Thymus (tissue), 11 donors: ENCODE measurements around the gene EXOC6B. TPM values are rescaled to one million over a fixed set of nuclear protein-coding genes. Genes with fewer than 3 reads are reported as not detected.

Experiments
- DNase-seq, 9 donors: peaks; one replicate each; pipeline ENCODE4 v3.0.0-alpha.2; 2013; ENCODE audit warnings: low spot score in 9 of 9, low read depth in 6 of 9, missing footprints in 1 of 9
- H3K27ac ChIP-seq, 2 donors: one replicate each; pipeline ENCODE4 v1.5.1; 2013; ENCODE audit warnings: control low read depth in 1 of 2, low read depth in 1 of 2, low read length in 1 of 2, mild to moderate bottlenecking in 1 of 2, moderate library complexity in 1 of 2
- H3K27me3 ChIP-seq, 2 donors: one replicate each; pipeline ENCODE4 v1.5.1; 2013; ENCODE audit warnings: low read length in 1 of 2; ENCODE audit not compliant: control insufficient read depth in 2 of 2, insufficient read depth in 1 of 2
- H3K36me3 ChIP-seq, 2 donors: one replicate each; pipeline ENCODE4 v1.5.1; 2013; ENCODE audit warnings: low read length in 1 of 2, mild to moderate bottlenecking in 1 of 2, moderate library complexity in 1 of 2; ENCODE audit not compliant: control insufficient read depth in 2 of 2, insufficient read depth in 2 of 2
- H3K4me1 ChIP-seq, 2 donors: one replicate each; pipeline ENCODE4 v1.5.1; 2013; ENCODE audit warnings: low read length in 2 of 2; ENCODE audit not compliant: control insufficient read depth in 2 of 2, insufficient read depth in 2 of 2
- H3K4me3 ChIP-seq, 2 donors: one replicate each; pipeline ENCODE4 v1.5.1; 2013; ENCODE audit warnings: low read length in 2 of 2, control low read depth in 1 of 2, mild to moderate bottlenecking in 1 of 2
- H3K9me3 ChIP-seq, 2 donors: one replicate each; pipeline ENCODE4 v1.5.1; 2013; ENCODE audit warnings: low read length in 1 of 2, mild to moderate bottlenecking in 1 of 2; ENCODE audit not compliant: control insufficient read depth in 2 of 2, insufficient read depth in 1 of 2
- WGBS: extraction: QIAGEN DNeasy Blood & Tissue Kit; methylation state at CpG from one replicate; pipeline ENCODE4 v1.1.7; 2013; 5-methylcytosine and 5-hydroxymethylcytosine counted together
- polyA plus RNA-seq: library from polyadenylated mRNA; stranded (reverse); fragments of 200-250 nt; gene quantifications from one replicate; pipeline ENCODE4 v1.2.3, GENCODE V29; 2013
- total RNA-seq: library from RNA; stranded (reverse); fragments of 120-200 nt; gene quantifications from one replicate; pipeline ENCODE4 v1.2.4, GENCODE V29; 2013
- donor health status: healthy.

EXOC6B gene
- total and polyA plus RNA-seq, 2 donors: 5.0 to 6.2 TPM

DNA sequence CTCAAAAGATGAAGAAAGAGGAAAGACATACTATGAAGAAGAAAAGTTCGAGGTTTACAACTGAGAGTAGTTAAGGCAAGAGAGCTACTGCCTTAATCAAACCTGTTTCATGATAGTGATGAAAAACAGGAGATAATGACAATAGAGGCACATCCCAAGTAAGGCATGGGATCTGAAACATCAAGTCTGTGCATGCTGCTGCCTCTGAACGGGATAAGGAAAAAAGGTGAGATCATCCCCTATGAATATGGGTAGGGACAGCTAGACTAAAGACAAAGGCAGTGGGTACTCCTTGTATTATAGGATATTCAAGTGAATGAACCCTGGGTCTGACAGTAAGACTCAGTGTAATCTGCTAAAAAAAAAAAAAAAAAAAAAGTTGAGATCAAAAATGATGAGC is 3.0 kb downstream of the EXOC6B start:
- H3K4me1 ChIP-seq: peaks cover 0 to 4% of the 10 kb centered on the region in 2 donors
- no peak overlapping the region for H3K27ac ChIP-seq
- peaks cover 0 to 19% of the 10 kb centered on the region in 2 donors for H3K27me3 ChIP-seq
- no peak for DNase-seq
- H3K36me3 ChIP-seq: no peaks in the 10 kb centered on the region
- 72% methylated on average over 2 of the region's 2 CpGs for WGBS
- H3K4me3 ChIP-seq: no peak overlapping the region
- no peaks in the 10 kb centered on the region for H3K9me3 ChIP-seq

DNA sequence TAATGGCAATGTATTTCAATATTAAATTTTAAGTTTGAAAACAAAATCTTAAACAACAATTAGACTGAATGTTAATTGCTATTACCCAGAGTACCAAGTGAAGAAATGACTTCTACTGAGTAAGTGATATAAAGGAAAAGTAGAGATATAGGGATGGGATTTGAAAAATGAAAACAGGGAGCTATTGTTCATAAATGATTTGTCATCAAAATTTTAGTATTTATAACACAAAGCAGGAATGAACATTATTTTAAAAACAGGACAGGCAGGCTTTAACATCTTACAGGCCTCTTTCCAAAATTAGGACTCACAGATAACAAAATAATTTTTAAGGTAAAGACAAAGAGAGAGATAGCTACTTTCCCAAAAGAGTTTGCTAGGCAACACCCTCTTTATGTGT is 3.9 kb downstream of the EXOC6B start:
- Histone ChIP-seq H3K4me1 (peaks cover 0 to 4% of the 10 kb centered on the region in 2 donors), H3K4me3 (no peak overlapping the region), H3K27me3 (peaks cover 0 to 19% of the 10 kb centered on the region in 2 donors), H3K9me3 (no peaks in the 10 kb centered on the region), H3K36me3 (no peaks in the 10 kb centered on the region), H3K27ac (no peak overlapping the region)
- no peak for DNase-seq

DNA sequence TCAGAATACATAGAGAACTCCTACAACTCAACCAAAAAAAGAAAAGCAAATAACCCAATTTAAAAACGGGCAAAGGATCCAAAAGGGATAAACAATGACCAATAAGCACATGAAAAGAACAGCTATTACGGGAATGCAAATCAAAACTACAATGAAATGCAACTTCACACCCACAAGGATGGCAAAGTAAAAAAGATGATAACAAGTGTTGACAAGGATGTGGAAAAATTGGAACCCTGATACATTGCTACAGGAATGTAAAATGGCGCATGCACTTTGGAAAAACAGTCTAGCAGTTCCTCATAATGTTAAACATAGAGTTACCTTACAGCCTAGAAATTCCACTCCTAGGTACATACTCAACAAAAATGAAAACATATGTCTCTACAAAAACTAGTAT is 4.7 kb downstream of the EXOC6B start:
- no peaks in the 10 kb centered on the region for H3K9me3 ChIP-seq
- H3K36me3 ChIP-seq: no peaks in the 10 kb centered on the region
- 82% methylated on average over 3 of the region's 3 CpGs for WGBS
- DNase-seq: no peak
- peaks cover 0 to 4% of the 10 kb centered on the region in 2 donors for H3K4me1 ChIP-seq
- H3K27me3 ChIP-seq: peaks cover 0 to 19% of the 10 kb centered on the region in 2 donors
- no peak overlapping the region for H3K4me3 ChIP-seq
- no peak overlapping the region for H3K27ac ChIP-seq

DNA sequence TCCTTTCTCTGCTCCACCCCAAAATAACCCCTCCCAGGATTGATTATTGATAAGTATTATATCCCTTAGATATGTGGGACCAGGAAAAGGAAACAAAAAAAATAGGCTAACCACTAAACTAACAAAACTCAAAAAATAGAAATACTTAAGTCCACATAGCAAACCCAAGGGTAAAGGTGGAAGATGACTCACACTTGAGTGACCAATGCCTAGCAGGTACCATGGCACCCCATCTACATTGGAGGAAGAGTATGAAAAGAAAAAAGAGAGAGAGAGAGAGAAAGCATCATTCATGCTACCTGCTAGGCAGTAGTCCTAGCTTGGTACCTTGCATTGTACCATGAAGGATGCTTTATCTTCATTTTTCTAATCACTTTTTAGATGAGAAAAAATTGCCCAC is 6.3 kb downstream of the EXOC6B start:
- Histone ChIP-seq H3K9me3 (no peaks in the 10 kb centered on the region), H3K36me3 (no peaks in the 10 kb centered on the region), H3K4me3 (no peak overlapping the region), H3K27me3 (peaks cover 0 to 3% of the 10 kb centered on the region in 2 donors), H3K27ac (no peak overlapping the region), H3K4me1 (no peaks in the 10 kb centered on the region)
- DNase-seq: no peak

DNA sequence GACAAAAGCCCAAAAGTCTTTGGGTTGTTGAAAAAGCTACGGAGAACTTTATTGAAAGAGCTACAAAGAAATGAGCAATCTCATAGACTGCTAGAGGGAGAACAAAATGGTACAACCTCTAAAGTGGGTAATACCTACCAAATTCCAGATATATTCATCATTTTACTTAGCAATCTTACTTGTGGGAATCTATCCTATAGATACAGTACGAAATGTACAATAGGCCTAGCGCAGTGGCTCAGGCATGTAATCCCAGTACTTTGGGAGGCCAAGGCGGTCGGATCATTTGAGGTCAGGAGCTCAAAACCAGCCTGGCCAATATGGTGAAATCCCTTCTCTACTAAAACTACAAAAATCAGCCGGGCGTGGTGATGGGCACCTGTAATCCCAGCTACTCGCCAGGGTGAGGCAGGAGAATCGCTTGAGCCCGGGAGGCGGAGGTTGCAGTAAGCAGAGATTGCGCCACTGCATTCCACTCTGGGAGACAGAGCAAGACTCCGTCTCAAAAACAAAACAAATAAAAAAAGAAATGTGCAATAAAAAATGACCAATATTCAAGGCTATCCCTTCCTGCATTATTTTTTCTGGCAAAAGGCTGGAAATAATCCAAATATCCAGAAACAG is 10.1 kb downstream of the EXOC6B start:
- Histone ChIP-seq H3K4me3 (no peak overlapping the region), H3K4me1 (no peaks in the 10 kb centered on the region), H3K27ac (no peak overlapping the region), H3K27me3 (no peaks in the 10 kb centered on the region), H3K9me3 (no peaks in the 10 kb centered on the region), H3K36me3 (no peaks in the 10 kb centered on the region)
- DNase-seq: no peak
- 98% methylated on average over 13 of the region's 13 CpGs for WGBS

DNA sequence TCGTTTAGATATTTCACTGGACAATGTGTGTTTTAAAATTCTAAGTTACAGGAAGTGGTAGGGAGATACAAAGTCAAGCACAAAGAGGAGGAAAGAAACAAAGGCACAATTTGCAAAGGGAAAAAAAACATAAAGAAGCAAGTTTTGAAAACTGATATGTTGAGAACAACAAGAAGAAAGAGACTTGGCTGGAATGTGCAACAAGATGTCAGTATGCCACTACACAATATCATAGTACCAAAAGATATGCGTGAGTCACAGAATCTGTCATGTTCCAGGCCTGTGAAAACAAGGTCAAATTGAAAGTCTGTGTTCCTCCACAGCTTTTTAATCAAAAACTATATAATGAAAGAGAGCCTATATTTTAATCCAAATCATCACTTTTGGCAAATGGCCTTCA is 12.0 kb downstream of the EXOC6B start:
- 76% methylated on average over 2 of the region's 2 CpGs for WGBS

DNA sequence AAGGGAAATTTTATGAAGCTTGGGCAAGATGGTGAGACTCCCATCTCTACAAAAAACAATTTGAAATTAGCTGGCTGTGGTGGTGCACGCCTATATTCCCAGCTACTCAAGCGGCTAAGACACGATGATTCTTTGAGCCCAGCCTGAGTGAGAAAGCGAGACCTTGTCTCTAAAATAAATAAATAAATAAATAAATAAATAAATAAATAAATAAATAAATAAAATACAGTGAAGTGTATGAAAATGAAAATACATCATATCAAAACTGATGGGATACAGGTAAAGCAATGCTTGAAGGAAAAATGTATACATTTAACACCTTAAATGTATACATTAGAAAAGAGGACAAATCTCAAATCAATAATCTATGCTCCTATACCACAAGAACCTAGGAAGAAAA is 15.7 kb downstream of the EXOC6B start:
- H3K36me3 ChIP-seq: no peaks in the 10 kb centered on the region

More for the DNA sequence above, 12.0 kb downstream of the EXOC6B start:
- DNase-seq: no peak
- Histone ChIP-seq H3K27ac (no peak overlapping the region), H3K9me3 (no peaks in the 10 kb centered on the region), H3K4me3 (no peak overlapping the region), H3K4me1 (no peaks in the 10 kb centered on the region), H3K36me3 (no peaks in the 10 kb centered on the region), H3K27me3 (no peaks in the 10 kb centered on the region)

DNA sequence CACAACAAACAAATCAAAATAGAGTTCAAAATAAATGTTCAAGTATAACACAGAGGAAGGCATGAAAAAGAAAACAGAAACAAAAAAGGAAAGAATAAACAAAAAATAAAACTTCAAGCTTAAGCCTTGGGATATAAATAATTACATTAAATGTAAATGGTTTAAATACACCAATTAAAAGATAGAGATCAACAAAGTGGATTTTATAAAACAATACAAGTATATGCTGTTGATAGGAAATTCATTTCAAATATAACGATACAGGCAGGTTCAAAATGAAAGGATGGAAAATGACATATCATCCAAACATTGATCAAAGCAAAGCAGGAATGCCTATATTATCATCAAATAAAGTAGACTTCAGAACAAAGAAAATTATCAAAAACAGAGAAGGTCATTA is 16.7 kb downstream of the EXOC6B start:
- no peak for DNase-seq
- H3K27me3 ChIP-seq: no peaks in the 10 kb centered on the region
- H3K27ac ChIP-seq: no peak overlapping the region
- no peak overlapping the region for H3K4me3 ChIP-seq
- WGBS: 96% methylated on average over 1 of the region's 1 CpG
- H3K9me3 ChIP-seq: no peaks in the 10 kb centered on the region
- no peaks in the 10 kb centered on the region for H3K36me3 ChIP-seq
- no peaks in the 10 kb centered on the region for H3K4me1 ChIP-seq

More for the DNA sequence above, 15.7 kb downstream of the EXOC6B start:
- Histone ChIP-seq H3K4me1 (no peaks in the 10 kb centered on the region), H3K9me3 (no peaks in the 10 kb centered on the region), H3K4me3 (no peak overlapping the region), H3K27me3 (no peaks in the 10 kb centered on the region), H3K27ac (no peak overlapping the region)
- no peak for DNase-seq
- 99% methylated on average over 4 of the region's 4 CpGs for WGBS

DNA sequence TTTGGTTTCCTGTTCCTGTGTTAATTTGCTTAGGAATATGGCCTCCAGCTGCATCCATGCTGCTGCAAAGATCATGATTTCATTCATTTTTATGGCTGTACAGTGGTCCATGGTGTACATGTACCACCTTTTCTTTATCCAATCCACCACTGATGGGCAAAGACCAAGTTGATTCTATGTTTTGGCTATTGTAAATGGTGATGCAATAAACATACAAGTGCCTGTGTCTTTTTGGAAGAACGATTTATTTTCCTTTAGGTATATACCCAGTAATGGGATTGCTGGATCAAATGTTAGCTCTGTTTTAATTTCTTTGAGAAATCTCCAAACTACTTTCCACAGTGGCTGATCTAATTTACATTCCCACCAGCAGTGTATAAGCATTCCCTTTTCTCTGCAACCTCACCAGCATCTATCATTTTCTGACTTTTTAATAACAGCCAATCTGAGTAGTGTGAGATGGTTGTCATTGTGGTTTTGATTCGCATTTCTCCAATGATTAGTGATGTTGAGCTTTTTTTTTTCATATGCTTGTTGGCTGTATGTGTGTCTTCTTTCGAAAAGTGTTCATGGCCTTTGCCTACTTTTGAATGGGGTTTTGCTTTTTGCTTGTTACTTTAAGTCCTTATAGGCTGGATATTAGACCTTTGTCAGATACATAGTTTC is 19.4 kb downstream of the EXOC6B start:
- H3K27ac ChIP-seq: no peak overlapping the region
- no peaks in the 10 kb centered on the region for H3K4me1 ChIP-seq
- H3K9me3 ChIP-seq: no peaks in the 10 kb centered on the region
- H3K27me3 ChIP-seq: no peaks in the 10 kb centered on the region
- no peaks in the 10 kb centered on the region for H3K36me3 ChIP-seq
- DNase-seq: no peak
- no peak overlapping the region for H3K4me3 ChIP-seq
- 98% methylated on average over 3 of the region's 3 CpGs for WGBS
